Stimulated activated CD4-positive, alpha-beta T cell treated with anti-CD3 and anti-CD28 coated beads, Interleukin-2, amount 100 ng/mL, for 24 hours (primary cell): Measurements from ENCODE around the gene TMEM18.

Experiments
- DNase-seq, 2 donors: peaks; one replicate each; pipeline ENCODE4 v3.0.0-alpha.2; 2020

The TMEM18 gene

GRCh38 chr2:633371-633770 lies 43.8 kb downstream of the TMEM18 start:
- DNase-seq, result no peak

- DNase-seq, result no peak
These were observed 44.7 kb downstream of the TMEM18 start for GRCh38 chr2:632471-632870.

- no peak for DNase-seq
These were observed 45.5 kb downstream of the TMEM18 start for GRCh38 chr2:631741-632140.

- no peak for DNase-seq
These were observed 46.5 kb downstream of the TMEM18 start for GRCh38 chr2:630451-631320.

- no peak for DNase-seq
These were observed 47.2 kb downstream of the TMEM18 start for GRCh38 chr2:629961-630360.

- no peak for DNase-seq
These were observed 48.6 kb downstream of the TMEM18 start for GRCh38 chr2:628651-629050.

GRCh38 chr2:627926-628560 lies 49.2 kb downstream of the TMEM18 start:
- no peak for DNase-seq

- no peak for DNase-seq
These were observed 49.9 kb downstream of the TMEM18 start for GRCh38 chr2:627340-627709.

GRCh38 chr2:626491-627339 lies 50.5 kb downstream of the TMEM18 start:
- DNase-seq, result no peak

GRCh38 chr2:625415-626333 lies 51.5 kb downstream of the TMEM18 start:
- DNase-seq, result no peak

GRCh38 chr2:624551-625347 lies 52.5 kb downstream of the TMEM18 start:
- no peak for DNase-seq

- no peak for DNase-seq
These were observed 53.1 kb downstream of the TMEM18 start for GRCh38 chr2:624096-624495.

GRCh38 chr2:623130-623922 lies 53.9 kb downstream of the TMEM18 start:
- no peak for DNase-seq

GRCh38 chr2:622357-622756 lies 54.8 kb downstream of the TMEM18 start:
- no peak for DNase-seq

GRCh38 chr2:621303-622099 lies 55.7 kb downstream of the TMEM18 start:
- no peak for DNase-seq

GRCh38 chr2:620471-621302 lies 56.5 kb downstream of the TMEM18 start:
- DNase-seq, result no peak

GRCh38 chr2:620004-620403 lies 57.2 kb downstream of the TMEM18 start:
- no peak for DNase-seq

GRCh38 chr2:618422-618990 lies 58.7 kb downstream of the TMEM18 start:
- no peak for DNase-seq

GRCh38 chr2:618005-618404 lies 59.2 kb downstream of the TMEM18 start:
- DNase-seq, result no peak
